ENCODE measurements around the gene RGSL1. TPM values are rescaled to one million over a fixed set of nuclear protein-coding genes. Genes with fewer than 3 reads are reported as not detected.

Gene RGSL1
- total RNA-seq, 1 experiment from 2014 or later = not detected

DNA sequence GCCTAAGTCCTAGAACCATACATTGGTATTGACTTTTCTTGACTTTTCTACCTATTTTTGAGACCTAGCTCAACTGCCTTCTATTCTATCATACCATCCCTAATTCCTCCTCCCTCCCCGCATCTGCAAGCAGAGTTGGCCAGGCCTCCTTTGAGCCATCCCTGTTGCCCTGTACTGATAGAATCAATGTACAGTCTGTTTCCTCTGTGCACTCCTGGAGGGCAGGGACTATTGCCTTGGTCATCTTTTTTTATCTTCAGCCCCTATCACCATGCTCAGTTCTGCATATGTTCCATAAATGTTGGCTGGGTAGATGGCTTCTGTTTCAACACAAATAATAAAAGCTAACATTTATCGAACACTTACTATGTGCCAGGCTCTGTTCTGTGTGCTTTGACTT is 158.3 kb downstream of the RGSL1 start:
- no peak for DNase-seq (ENCODE audit: low spot score)
- BruUV-seq (replicated peaks) = no TSS peak
- H3K9me3 ChIP-seq (ENCODE audit: low read depth, low read length, poor library complexity, severe bottlenecking) = no peaks in the 10 kb centered on the region
- no peaks in the 10 kb centered on the region for H3K36me3 ChIP-seq (ENCODE audit: insufficient read depth, low read length, poor library complexity, severe bottlenecking)
- H3K4me1 ChIP-seq (ENCODE audit: insufficient read depth, low read length, poor library complexity, severe bottlenecking) = peaks cover 63% of the 10 kb centered on the region
- no peak overlapping the region for H3K27ac ChIP-seq (ENCODE audit: low read depth, low read length, poor library complexity, severe bottlenecking)
- H3K27me3 ChIP-seq (replicated peaks; ENCODE audit: insufficient read depth, low read depth, low read length, poor library complexity) = no peaks in the 10 kb centered on the region
- intact Hi-C loops (cut with micrococcal nuclease; ENCODE audit: unreplicated experiment) = no loop called here
- POLR2A ChIA-PET (ENCODE audit: low non-redundant PET) = no interaction called here
- CTCF ChIA-PET = no interaction called here
- TF ChIP-seq, protein P1, sequence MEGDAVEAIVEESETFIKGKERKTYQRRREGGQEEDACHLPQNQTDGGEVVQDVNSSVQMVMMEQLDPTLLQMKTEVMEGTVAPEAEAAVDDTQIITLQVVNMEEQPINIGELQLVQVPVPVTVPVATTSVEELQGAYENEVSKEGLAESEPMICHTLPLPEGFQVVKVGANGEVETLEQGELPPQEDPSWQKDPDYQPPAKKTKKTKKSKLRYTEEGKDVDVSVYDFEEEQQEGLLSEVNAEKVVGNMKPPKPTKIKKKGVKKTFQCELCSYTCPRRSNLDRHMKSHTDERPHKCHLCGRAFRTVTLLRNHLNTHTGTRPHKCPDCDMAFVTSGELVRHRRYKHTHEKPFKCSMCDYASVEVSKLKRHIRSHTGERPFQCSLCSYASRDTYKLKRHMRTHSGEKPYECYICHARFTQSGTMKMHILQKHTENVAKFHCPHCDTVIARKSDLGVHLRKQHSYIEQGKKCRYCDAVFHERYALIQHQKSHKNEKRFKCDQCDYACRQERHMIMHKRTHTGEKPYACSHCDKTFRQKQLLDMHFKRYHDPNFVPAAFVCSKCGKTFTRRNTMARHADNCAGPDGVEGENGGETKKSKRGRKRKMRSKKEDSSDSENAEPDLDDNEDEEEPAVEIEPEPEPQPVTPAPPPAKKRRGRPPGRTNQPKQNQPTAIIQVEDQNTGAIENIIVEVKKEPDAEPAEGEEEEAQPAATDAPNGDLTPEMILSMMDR (conservative IDR thresholded peaks at IDR 0.05; ENCODE audit: low read depth, low read length) = no peak
- no peak for TF ChIP-seq EZH2 (IDR thresholded peaks at IDR 0.05; ENCODE audit: borderline replicate concordance, low read depth, low read length, poor library complexity, severe bottlenecking)
- H3K4me3 ChIP-seq (ENCODE audit: low read depth, low read length, poor library complexity, severe bottlenecking) = no peak overlapping the region

DNA sequence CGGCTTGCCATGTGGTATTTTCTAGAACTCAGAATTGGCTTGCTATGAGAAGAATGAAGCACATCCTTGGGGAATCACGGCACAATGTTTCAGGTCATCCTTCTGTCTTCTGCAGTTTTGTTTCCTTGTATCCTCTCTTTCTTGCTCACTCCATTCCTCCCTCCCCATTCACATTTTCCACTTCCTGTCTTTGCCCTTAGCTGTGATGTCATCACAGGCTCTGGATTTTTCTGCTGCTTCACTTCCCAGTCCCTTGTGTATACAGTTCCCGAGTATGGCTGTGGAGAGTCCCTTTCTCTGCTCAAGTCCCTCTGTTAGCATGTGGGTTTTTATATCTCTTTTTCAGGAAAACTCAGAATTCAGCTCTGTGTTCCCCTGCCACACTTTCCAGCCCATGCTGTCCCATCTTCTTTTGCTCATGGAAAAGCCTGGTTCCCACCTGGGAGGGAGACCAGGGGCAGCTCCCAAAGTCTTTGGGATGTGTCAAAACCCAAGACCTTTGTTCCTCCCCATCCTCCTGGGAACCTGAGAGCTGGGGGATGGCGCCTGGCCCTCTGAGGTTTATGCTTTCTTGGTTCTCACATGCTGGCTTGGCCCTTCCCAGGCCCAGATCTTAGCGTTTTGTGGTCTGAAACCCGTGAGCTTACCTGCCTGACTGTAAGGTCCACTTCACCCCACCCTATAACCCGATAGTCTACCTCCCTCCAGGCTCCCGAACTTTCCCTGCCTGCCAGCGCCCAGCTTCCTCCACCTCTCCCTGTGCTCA is 159.1 kb downstream of the RGSL1 start:
- TF ChIP-seq, protein P1 (conservative IDR thresholded peaks at IDR 0.05; ENCODE audit: low read depth, low read length) = no peak
- no peak for DNase-seq (ENCODE audit: low spot score)
- Histone ChIP-seq H3K27ac (ENCODE audit: low read depth, low read length, poor library complexity, severe bottlenecking) (no peak overlapping the region), H3K9me3 (ENCODE audit: low read depth, low read length, poor library complexity, severe bottlenecking) (no peaks in the 10 kb centered on the region), H3K4me1 (ENCODE audit: insufficient read depth, low read length, poor library complexity, severe bottlenecking) (peaks cover 71% of the 10 kb centered on the region), H3K27me3 (replicated peaks; ENCODE audit: insufficient read depth, low read depth, low read length, poor library complexity) (no peaks in the 10 kb centered on the region), H3K36me3 (ENCODE audit: insufficient read depth, low read length, poor library complexity, severe bottlenecking) (no peaks in the 10 kb centered on the region), H3K4me3 (ENCODE audit: low read depth, low read length, poor library complexity, severe bottlenecking) (no peak overlapping the region)
- intact Hi-C loops (cut with micrococcal nuclease; ENCODE audit: unreplicated experiment) = no loop called here
- no TSS peak for BruUV-seq (replicated peaks)
- POLR2A ChIA-PET (ENCODE audit: low non-redundant PET) = no interaction called here
- CTCF ChIA-PET = no interaction called here

Other genes starting within 250 kb of the RGSL1 start
- 260 and 266 TPM in 2 replicates for gene GLUL, start 58.4 kb upstream of the RGSL1 start, total RNA-seq (2021)
- not detected in 2 replicates for gene TEDDM1, start 49.5 kb upstream of the RGSL1 start, total RNA-seq (2021)
- gene RNASEL, start 139.1 kb downstream of the RGSL1 start, total RNA-seq (2021) = 3.2 and 3.3 TPM in 2 replicates
- gene RGS16, start 154.2 kb downstream of the RGSL1 start, total RNA-seq (2021) = 22.1 and 23.1 TPM in 2 replicates
- gene RGS8, start 234.4 kb downstream of the RGSL1 start, total RNA-seq (2021) = not detected in 2 replicates